OCI-LY3 (cell line): Measurements from ENCODE around the gene NPVF.

Experiments used
- CTCF ChIP-seq: fragments of 200-600, 300-600 bp; sonication (generic); IDR thresholded peaks from 2 replicates; pipeline ENCODE4 v1.5.1; 2014; ENCODE audit warnings: antibody characterized with exemption, low read length, low read depth
- EZH2phosphoT487 ChIP-seq: fragments of 200-600 bp; shearing (Covaris generic); IDR thresholded peaks from 2 replicates; pipeline ENCODE4 v1.6.1; 2018; ENCODE audit warnings: antibody characterized with exemption, mixed run types, low read depth

- TF ChIP-seq CTCF (no peak), EZH2phosphoT487 (no peak)
These were observed 12.6 kb upstream of the NPVF start for GRCh38 chr7:25240896-25241295.
